PC-9 (cell line): ENCODE data around the gene VRK1. TPM values are rescaled to one million over a fixed set of nuclear protein-coding genes. Genes with fewer than 3 reads are reported as not detected.

ENCODE experiments used
- BruUV-seq: library from RNA; stranded (reverse); fragments of 400-500 nt; replicated peaks from 2 replicates; lab custom pipeline; 2021; lab: Mats Ljungman, UMichigan
- CTCF ChIA-PET: fragments of 300-600 bp; sonication (Branson Sonifier 250); formaldehyde crosslinking; loops from one replicate; lab custom pipeline; 2022; ENCODE audit warnings: antibody characterized with exemption; lab: Charles Lee
- POLR2A ChIA-PET: fragments of 300-600 bp; sonication (Branson Sonifier 250); formaldehyde crosslinking; loops from one replicate; lab custom pipeline; 2022; ENCODE audit warnings: antibody characterized with exemption; ENCODE audit not compliant: unreplicated experiment; lab: Charles Lee
- DNase-seq, 2 experiments: peaks; one replicate each; pipeline versions ENCODE4 v3.0.0 to v3.0.0-alpha.2; 2015 to 2022; ENCODE audit warnings: mixed read lengths in 1 of 2
- H2AFZ ChIP-seq: fragments of 200-600 bp; sonication (generic); 2 replicates; pipeline ENCODE4 v1.8.1; 2017; ENCODE audit warnings: antibody characterized with exemption
- H3F3A ChIP-seq: fragments of 200-600 bp; sonication (generic); 2 replicates; pipeline ENCODE4 v1.8.1; 2017; ENCODE audit warnings: antibody characterized with exemption, mild to moderate bottlenecking, low read depth; ENCODE audit not compliant: insufficient read depth
- H3K27ac ChIP-seq: fragments of 200-600 bp; sonication (generic); 2 replicates; pipeline ENCODE4 v1.6.1; 2016; ENCODE audit warnings: mixed run types
- H3K27me3 ChIP-seq: fragments of 200-600 bp; sonication (generic); 2 replicates; pipeline ENCODE4 v1.6.1; 2016; ENCODE audit warnings: low read depth, mixed run types; ENCODE audit not compliant: insufficient read depth
- H3K36me3 ChIP-seq: fragments of 200-600 bp; sonication (generic); 2 replicates; pipeline ENCODE4 v1.6.1; 2016; ENCODE audit warnings: low read depth, mixed run types
- H3K4me1 ChIP-seq: fragments of 200-600 bp; sonication (generic); replicated peaks from 2 replicates; pipeline ENCODE4 v1.6.1; 2016; ENCODE audit warnings: mixed run types; ENCODE audit not compliant: insufficient read depth
- H3K4me2 ChIP-seq: fragments of 200-600 bp; sonication (generic); 2 replicates; pipeline ENCODE4 v1.6.1; 2017; ENCODE audit warnings: mixed run types
- H3K4me3 ChIP-seq: fragments of 200-600 bp; sonication (generic); 2 replicates; pipeline ENCODE4 v1.6.1; 2016; ENCODE audit warnings: mixed run types
- H3K79me2 ChIP-seq: fragments of 200-600 bp; sonication (generic); 2 replicates; pipeline ENCODE4 v1.6.1; 2017; ENCODE audit warnings: low read depth, mixed run types
- H3K9me2 ChIP-seq: fragments of 200-600 bp; sonication (generic); 2 replicates; pipeline ENCODE4 v1.8.1; 2017; ENCODE audit warnings: mild to moderate bottlenecking; ENCODE audit not compliant: insufficient read depth
- H3K9me3 ChIP-seq: fragments of 200-600 bp; sonication (generic); 2 replicates; pipeline ENCODE4 v1.8.1; 2016; ENCODE audit warnings: low read depth; ENCODE audit not compliant: insufficient read depth
- H4K20me1 ChIP-seq: fragments of 200-600 bp; sonication (generic); 2 replicates; pipeline ENCODE4 v1.8.1; 2017; ENCODE audit not compliant: insufficient read depth
- EZH2 ChIP-seq: fragments of 200-600 bp; sonication (generic); IDR thresholded peaks from 2 replicates; pipeline ENCODE4 v1.8.0; 2017; ENCODE audit warnings: antibody characterized with exemption, low read depth
- intact Hi-C: fragments of 100-400 bp; cut with micrococcal nuclease; formaldehyde crosslinking; loops from one replicate; pipeline ENCODE4 v1.10.0; 2022; ENCODE audit not compliant: unreplicated experiment
- total RNA-seq: library from RNA; stranded (reverse); gene quantifications from 2 replicates; pipeline ENCODE4 v1.2.3, GENCODE V29; 2021
- TF ChIP-seq, protein P1 (sequence below): fragments of 200-600 bp; sonication (generic); conservative IDR thresholded peaks from 2 replicates; pipeline ENCODE4 v1.6.1; 2017; ENCODE audit warnings: mixed run types, antibody characterized with exemption, mild to moderate bottlenecking, moderate library complexity

VRK1 gene
- total RNA-seq, 1 experiment from 2014 or later = 6.8 TPM

DNA sequence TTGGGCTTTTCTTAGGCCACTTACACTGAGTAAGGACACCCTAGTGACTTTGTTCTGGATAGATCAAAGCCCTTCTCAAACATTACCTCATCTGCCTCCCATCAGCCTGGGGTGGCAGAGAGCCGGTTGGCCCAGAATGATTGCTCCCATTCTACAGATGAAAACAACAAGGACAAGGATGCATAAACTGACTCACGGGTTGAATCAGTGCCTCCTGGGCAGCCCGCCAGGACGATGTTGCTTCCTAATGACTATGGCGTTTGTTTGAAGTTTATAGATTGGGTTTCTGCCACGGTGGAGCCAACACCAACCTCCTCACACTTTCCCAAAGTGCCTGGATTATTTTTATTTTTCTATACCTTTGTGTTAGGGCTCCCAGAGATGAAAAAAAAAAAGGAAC is 3.6 kb upstream of the VRK1 start:
- H3K4me1 ChIP-seq = peaks cover 5% of the 10 kb centered on the region; the same call in 1 of the 2 replicates
- intact Hi-C loops = no loop called here
- peaks cover 11% of the 10 kb centered on the region for H3K79me2 ChIP-seq
- H4K20me1 ChIP-seq = no peaks in the 10 kb centered on the region
- BruUV-seq = no TSS peak
- no peak overlapping the region for H3K4me2 ChIP-seq
- no peaks in the 10 kb centered on the region for H3K27me3 ChIP-seq
- H3K4me3 ChIP-seq = no peak overlapping the region
- no peaks in the 10 kb centered on the region for H3F3A ChIP-seq
- POLR2A ChIA-PET = no interaction called here
- H3K27ac ChIP-seq = no peak overlapping the region
- DNase-seq = no peak
- TF ChIP-seq, protein P1, sequence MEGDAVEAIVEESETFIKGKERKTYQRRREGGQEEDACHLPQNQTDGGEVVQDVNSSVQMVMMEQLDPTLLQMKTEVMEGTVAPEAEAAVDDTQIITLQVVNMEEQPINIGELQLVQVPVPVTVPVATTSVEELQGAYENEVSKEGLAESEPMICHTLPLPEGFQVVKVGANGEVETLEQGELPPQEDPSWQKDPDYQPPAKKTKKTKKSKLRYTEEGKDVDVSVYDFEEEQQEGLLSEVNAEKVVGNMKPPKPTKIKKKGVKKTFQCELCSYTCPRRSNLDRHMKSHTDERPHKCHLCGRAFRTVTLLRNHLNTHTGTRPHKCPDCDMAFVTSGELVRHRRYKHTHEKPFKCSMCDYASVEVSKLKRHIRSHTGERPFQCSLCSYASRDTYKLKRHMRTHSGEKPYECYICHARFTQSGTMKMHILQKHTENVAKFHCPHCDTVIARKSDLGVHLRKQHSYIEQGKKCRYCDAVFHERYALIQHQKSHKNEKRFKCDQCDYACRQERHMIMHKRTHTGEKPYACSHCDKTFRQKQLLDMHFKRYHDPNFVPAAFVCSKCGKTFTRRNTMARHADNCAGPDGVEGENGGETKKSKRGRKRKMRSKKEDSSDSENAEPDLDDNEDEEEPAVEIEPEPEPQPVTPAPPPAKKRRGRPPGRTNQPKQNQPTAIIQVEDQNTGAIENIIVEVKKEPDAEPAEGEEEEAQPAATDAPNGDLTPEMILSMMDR = no peak
- no peak for TF ChIP-seq EZH2
- H3K9me3 ChIP-seq = no peaks in the 10 kb centered on the region
- H2AFZ ChIP-seq = no peak overlapping the region
- no peaks in the 10 kb centered on the region for H3K36me3 ChIP-seq
- CTCF ChIA-PET = no interaction called here
- no peaks in the 10 kb centered on the region for H3K9me2 ChIP-seq

DNA sequence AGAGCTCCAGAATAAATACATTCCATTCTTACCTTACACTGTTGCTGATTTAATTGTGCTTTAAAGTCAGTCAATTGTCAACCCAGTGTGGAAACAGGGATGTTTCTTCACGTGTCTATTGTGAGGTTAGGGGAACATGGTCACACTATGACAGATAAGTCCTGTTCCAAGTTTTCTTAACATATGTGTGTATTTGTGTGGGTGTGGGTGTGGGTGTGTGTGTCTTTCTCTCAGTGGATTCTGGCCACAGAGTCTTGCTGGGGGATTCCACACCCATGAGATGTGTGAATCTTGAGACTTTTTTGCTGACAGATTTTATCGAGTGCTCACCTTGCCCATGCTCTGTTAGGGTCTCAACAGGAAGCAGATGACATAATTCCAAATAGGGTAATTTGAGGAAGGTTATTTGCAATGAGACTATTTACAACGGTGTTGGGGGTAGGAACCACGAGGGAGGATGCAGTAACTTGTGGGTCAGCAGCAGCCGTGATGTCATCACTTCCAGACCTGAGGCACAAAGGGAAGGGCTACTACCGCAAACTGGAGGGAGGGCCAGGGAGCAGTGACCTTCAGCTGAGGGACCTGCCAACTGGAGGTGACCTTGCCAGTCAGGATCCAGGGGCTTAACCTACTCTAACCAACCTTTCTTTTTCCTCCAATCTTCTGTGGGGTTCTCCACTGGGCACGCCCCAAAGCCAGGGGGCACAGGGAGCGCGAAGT is 1.9 kb upstream of the VRK1 start:
- BruUV-seq = no TSS peak
- Histone ChIP-seq H3K27ac (no peak overlapping the region), H3K9me3 (no peaks in the 10 kb centered on the region), H3K36me3 (no peaks in the 10 kb centered on the region), H3K27me3 (no peaks in the 10 kb centered on the region), H3K79me2 (peaks cover 26% of the 10 kb centered on the region), H3K4me3 (no peak overlapping the region), H3K4me1 (peaks cover 12% of the 10 kb centered on the region; the same call in 1 of the 2 replicates), H3K9me2 (no peaks in the 10 kb centered on the region), H3K4me2 (no peak overlapping the region), H3F3A (no peaks in the 10 kb centered on the region), H4K20me1 (no peaks in the 10 kb centered on the region), H2AFZ (no peak overlapping the region)
- intact Hi-C loops = no loop called here
- ChIA-PET CTCF (no interaction called here), POLR2A (no interaction called here)
- DNase-seq = no peak
- TF ChIP-seq EZH2 = no peak
- TF ChIP-seq, protein P1 = no peak

DNA sequence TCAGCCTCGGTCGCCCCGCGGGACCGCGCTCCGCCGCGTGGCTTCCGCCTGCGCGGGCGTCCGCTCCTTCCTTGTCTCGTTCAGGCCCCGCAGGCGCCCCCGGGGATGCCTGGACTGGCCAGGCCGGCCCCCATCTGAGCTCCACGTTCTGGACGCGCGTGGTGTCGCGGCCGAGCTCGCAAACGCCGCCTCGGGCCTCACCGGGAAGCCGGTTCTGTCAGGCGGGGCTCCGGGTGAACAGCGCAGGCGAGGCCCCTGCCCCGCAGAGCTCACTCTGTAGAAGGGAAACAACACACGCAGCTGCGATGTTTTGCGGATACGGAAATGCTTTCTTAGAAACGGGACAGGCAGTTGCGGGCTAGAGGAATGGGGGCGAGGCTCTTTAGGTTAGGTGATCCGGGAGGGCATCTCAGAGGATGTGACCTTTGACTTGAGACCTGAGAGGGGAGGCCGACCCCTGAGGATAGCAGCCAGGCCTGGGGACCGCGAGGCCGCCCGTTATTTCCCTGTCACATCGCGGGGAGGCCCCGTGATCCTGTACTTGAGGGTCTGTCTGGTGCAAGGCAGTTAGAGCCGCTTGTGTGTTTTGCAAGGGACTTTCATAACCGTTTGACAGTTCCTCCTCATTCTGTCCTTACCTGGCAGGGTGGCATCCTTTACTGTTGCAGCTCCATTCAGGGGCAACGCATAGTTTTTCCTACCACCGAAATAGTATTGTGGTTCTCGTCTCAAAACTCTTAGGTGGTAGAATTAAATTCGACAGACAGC is 584 bp downstream of the VRK1 start:
- Histone ChIP-seq H3K79me2 (peaks cover 49% of the 10 kb centered on the region), H3K9me3 (no peaks in the 10 kb centered on the region), H3K4me3 (peak overlapping the region; percentile 91), H3K27ac (no peak overlapping the region), H3F3A (no peaks in the 10 kb centered on the region), H2AFZ (peak overlapping the region; percentile 87), H3K27me3 (no peaks in the 10 kb centered on the region), H3K4me1 (peaks cover 12% of the 10 kb centered on the region; the same call in 1 of the 2 replicates), H3K4me2 (peak overlapping the region; percentile 88), H3K36me3 (no peaks in the 10 kb centered on the region), H4K20me1 (peaks cover 3% of the 10 kb centered on the region; the same call in 1 of the 2 replicates), H3K9me2 (no peaks in the 10 kb centered on the region)
- POLR2A ChIA-PET = no interaction called here
- DNase-seq = peak in 1 of 2 experiments; percentile 4
- TF ChIP-seq, protein P1 = no peak
- TF ChIP-seq EZH2 = no peak
- intact Hi-C loops = no loop called here
- CTCF ChIA-PET = no interaction called here
- BruUV-seq = no TSS peak
